ENCODE results near the gene DSCAM.
A peak's percentile ranks its signal among the peaks of the same experiment; 100 is the strongest.

Gene DSCAM

DNA sequence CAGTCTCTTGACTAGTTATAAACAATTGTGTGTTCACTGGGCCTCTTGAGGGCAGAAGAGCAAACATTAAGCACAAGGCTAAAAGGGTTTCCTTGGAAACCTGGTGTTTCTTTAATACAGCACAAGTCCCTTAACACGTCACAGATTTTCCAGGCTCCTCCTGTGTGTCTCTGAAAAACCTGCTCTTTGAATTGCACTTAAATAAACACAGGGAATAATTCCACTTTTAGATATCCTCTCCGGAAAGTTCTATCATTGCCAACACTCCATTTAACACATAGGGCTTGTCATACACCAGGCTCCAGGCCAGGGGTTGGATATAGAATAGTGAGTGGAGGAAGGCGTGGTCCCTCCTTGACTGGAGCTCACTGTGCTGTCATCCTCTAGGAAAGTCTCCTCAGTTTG is 442.6 kb downstream of the DSCAM start:
- H3K4me1 ChIP-seq (ENCODE audit: control insufficient read depth, insufficient read depth, low read length) = peaks cover 10% of the 10 kb centered on the region
- H3K9ac ChIP-seq (ENCODE audit: low read length in 2 of 2) = no peak overlapping the region
- no peaks in the 10 kb centered on the region for H3K27me3 ChIP-seq (ENCODE audit: control insufficient read depth in 1 of 2, insufficient read depth in 2 of 2, low read length in 2 of 2)
- no peaks in the 10 kb centered on the region for H3K36me3 ChIP-seq (ENCODE audit: control insufficient read depth in 2 of 2, insufficient read depth in 2 of 2, low read length in 2 of 2)
- H3K27ac ChIP-seq (ENCODE audit: low read length) = no peak overlapping the region
- peak overlapping the region in 1 of 2 donors; percentile 8 for H3K4me3 ChIP-seq (ENCODE audit: low read length in 2 of 2)
- H3K9me3 ChIP-seq (ENCODE audit: control insufficient read depth in 2 of 2, low read length in 2 of 2) = no peaks in the 10 kb centered on the region

DNA sequence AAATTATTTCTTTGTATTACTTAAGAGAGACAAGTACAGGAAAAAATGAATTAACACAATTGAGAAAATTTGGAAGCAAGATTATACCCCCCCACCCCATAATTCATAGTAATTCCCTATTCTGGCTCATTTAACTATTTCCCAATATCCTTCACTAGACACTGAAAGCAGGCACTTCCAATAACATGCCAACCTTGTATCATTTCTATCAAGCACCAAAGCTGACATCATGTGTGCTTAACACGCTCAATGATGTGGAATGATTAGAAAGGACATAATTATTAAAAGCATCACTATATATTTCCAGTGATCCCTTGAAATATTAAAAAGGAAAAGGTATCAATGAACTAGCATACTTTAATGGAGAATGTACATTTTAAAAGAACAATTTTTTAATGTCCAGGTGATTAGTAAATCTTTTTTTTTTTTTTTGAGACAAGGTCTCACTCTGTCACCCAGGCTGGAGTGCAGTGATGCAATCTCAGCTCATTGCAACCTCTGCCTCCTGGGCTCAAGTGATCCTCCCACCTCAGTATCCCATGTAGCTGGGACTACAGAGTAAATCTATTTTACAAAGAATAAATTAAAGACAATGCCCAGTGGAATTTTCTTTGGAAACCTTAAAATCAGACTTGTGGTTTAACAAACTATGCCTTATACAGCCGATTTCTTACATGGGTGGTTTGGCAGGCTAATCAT is 443.9 kb downstream of the DSCAM start:
- H3K9me3 ChIP-seq (ENCODE audit: control insufficient read depth in 2 of 2, low read length in 2 of 2) = no peaks in the 10 kb centered on the region
- no peak overlapping the region for H3K4me3 ChIP-seq (ENCODE audit: low read length in 2 of 2)
- H3K27me3 ChIP-seq (ENCODE audit: control insufficient read depth in 1 of 2, insufficient read depth in 2 of 2, low read length in 2 of 2) = no peaks in the 10 kb centered on the region
- H3K9ac ChIP-seq (ENCODE audit: low read length in 2 of 2) = no peak overlapping the region
- no peaks in the 10 kb centered on the region for H3K36me3 ChIP-seq (ENCODE audit: control insufficient read depth in 2 of 2, insufficient read depth in 2 of 2, low read length in 2 of 2)
- no peak overlapping the region for H3K27ac ChIP-seq (ENCODE audit: low read length)
- H3K4me1 ChIP-seq (ENCODE audit: control insufficient read depth, insufficient read depth, low read length) = peaks cover 10% of the 10 kb centered on the region

DNA sequence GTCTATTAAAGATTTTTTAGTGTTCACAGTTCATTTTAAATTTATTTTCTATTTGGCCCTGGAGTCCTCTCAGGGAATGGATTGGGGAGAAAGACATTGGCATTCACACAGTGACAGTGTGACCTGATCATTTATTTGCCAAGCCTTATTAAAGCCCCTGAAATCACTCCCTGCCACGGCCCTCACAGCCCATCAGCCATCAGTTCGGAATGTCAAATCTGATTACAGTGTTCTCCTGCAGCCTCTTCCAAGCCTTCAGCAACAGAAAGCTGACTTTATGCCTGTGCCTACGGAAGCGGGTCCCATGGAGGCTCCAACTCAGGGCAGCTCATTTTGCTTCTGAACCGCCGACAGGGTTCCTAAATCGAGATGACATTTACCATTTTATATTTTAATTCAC is 451.2 kb downstream of the DSCAM start:
- no peak overlapping the region for H3K4me3 ChIP-seq (ENCODE audit: low read length in 2 of 2)
- H3K4me1 ChIP-seq (ENCODE audit: control insufficient read depth, insufficient read depth, low read length) = no peaks in the 10 kb centered on the region
- H3K27me3 ChIP-seq (ENCODE audit: control insufficient read depth in 1 of 2, insufficient read depth in 2 of 2, low read length in 2 of 2) = no peaks in the 10 kb centered on the region
- H3K27ac ChIP-seq (ENCODE audit: low read length) = no peak overlapping the region
- no peaks in the 10 kb centered on the region for H3K36me3 ChIP-seq (ENCODE audit: control insufficient read depth in 2 of 2, insufficient read depth in 2 of 2, low read length in 2 of 2)
- no peaks in the 10 kb centered on the region for H3K9me3 ChIP-seq (ENCODE audit: control insufficient read depth in 2 of 2, low read length in 2 of 2)
- no peak overlapping the region for H3K9ac ChIP-seq (ENCODE audit: low read length in 2 of 2)

DNA sequence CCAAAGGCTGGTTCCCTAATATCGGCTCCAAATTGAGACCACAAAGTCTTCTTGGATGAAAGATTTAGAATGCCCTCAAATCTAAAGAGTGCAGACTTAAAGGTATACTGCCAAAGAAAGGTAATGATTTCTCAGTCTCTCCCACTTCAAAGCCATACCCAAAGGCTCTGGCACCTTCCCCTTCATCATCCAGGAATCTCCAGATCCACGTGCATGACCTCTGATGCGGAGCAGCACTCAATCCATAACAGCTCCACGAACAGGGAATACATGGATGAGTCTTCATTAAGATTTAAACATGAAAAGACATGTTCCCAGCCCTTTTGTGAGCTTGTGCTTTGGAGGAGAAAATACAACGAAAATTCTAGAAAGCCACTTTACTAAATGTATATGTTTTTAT is 453.9 kb downstream of the DSCAM start:
- H3K9me3 ChIP-seq (ENCODE audit: control insufficient read depth in 2 of 2, low read length in 2 of 2) = no peaks in the 10 kb centered on the region
- H3K36me3 ChIP-seq (ENCODE audit: control insufficient read depth in 2 of 2, insufficient read depth in 2 of 2, low read length in 2 of 2) = no peaks in the 10 kb centered on the region
- H3K4me1 ChIP-seq (ENCODE audit: control insufficient read depth, insufficient read depth, low read length) = no peaks in the 10 kb centered on the region
- no peak overlapping the region for H3K27ac ChIP-seq (ENCODE audit: low read length)
- H3K4me3 ChIP-seq (ENCODE audit: low read length in 2 of 2) = no peak overlapping the region
- no peak overlapping the region for H3K9ac ChIP-seq (ENCODE audit: low read length in 2 of 2)
- H3K27me3 ChIP-seq (ENCODE audit: control insufficient read depth in 1 of 2, insufficient read depth in 2 of 2, low read length in 2 of 2) = no peaks in the 10 kb centered on the region

DNA sequence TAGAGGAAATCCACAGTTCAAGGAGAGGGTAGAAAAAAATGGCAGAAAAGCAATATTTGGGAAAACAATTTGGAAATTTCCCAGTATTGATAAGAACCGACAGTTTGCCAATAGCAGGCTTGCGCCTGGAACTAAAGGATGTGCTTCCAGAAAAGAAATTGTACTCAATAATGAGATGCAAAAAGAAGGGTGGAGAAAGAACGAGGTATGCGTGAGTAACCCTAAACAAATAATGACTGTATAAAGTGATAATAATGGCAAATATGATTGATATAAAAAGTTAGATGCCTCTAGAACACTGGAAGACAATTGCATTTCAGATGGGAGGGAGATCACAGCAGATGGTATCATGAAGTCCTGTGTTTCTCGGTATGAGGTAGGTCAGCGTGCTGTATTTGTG is 458.9 kb downstream of the DSCAM start:
- H3K4me3 ChIP-seq (ENCODE audit: low read length in 2 of 2) = no peak overlapping the region
- H3K9ac ChIP-seq (ENCODE audit: low read length in 2 of 2) = no peak overlapping the region
- H3K4me1 ChIP-seq (ENCODE audit: control insufficient read depth, insufficient read depth, low read length) = no peaks in the 10 kb centered on the region
- no peaks in the 10 kb centered on the region for H3K9me3 ChIP-seq (ENCODE audit: control insufficient read depth in 2 of 2, low read length in 2 of 2)
- no peaks in the 10 kb centered on the region for H3K27me3 ChIP-seq (ENCODE audit: control insufficient read depth in 1 of 2, insufficient read depth in 2 of 2, low read length in 2 of 2)
- no peaks in the 10 kb centered on the region for H3K36me3 ChIP-seq (ENCODE audit: control insufficient read depth in 2 of 2, insufficient read depth in 2 of 2, low read length in 2 of 2)
- no peak overlapping the region for H3K27ac ChIP-seq (ENCODE audit: low read length)

DNA sequence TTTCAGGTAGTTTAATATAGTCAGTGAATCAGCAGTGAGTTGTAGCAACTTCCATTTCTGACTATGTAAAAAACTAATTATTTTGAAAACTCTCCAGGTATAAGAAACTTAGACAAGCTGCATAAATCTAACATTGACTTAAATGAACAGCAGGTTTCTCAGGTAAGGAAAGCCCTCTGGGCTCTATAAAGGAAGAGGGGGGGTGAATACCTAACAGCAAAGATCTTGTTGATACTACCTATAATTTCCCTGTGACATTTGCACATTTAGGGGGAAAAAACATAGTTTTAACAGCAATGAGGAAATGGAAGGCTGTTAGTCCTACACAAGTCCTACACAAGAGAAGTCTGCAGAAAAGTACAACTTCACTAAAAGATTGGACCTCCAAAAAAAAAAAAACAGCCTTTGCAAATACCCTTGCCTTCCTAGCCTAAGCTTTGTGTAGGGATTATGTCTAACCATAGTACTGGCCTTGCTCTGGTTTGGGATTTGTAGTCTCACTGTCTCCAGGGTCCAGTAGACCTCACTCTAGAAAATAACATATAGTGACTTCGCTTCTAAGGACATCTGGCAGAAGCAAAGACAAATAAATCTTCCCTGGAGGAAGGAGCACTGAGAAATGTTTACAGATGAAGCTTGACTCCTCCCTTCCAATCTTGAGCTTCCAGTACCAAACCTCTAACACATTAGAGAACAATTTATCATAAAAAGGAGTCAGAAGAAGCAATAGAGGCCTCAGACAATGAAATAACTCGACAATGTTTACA is 459.8 kb downstream of the DSCAM start:
- Histone ChIP-seq H3K9ac (ENCODE audit: low read length in 2 of 2) (no peak overlapping the region), H3K9me3 (ENCODE audit: control insufficient read depth in 2 of 2, low read length in 2 of 2) (no peaks in the 10 kb centered on the region), H3K4me3 (ENCODE audit: low read length in 2 of 2) (no peak overlapping the region), H3K27me3 (ENCODE audit: control insufficient read depth in 1 of 2, insufficient read depth in 2 of 2, low read length in 2 of 2) (no peaks in the 10 kb centered on the region), H3K36me3 (ENCODE audit: control insufficient read depth in 2 of 2, insufficient read depth in 2 of 2, low read length in 2 of 2) (no peaks in the 10 kb centered on the region), H3K4me1 (ENCODE audit: control insufficient read depth, insufficient read depth, low read length) (no peaks in the 10 kb centered on the region), H3K27ac (ENCODE audit: low read length) (no peak overlapping the region)

DNA sequence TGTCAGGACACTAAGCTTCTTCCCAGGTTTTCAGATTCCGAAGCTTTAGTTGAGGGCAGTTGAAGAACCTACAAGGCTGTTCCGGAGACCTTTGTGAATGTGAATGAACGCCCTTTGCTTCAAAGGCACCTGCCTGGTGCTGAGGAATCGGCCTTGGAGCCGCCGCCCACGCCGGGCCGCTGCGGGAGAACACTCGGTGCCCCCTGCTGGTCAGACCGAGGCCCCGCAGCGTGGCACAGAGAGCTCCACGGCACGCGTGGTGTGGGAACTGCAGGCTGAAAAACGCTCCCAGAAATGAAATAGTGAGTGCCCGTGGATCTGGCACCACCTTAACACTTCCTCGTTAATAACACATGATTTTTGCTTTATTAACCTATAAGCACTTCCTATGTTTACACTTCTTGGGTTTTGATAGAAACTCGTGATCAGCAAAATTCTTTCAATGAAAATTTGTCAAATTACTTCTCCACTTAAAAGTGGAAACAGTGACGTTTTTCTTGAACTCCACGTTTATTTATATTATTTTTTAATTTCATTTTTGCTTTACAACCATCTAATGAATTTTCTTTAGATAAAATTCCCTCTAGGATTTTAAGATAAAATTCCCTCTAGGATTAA is 460.6 kb downstream of the DSCAM start:
- Histone ChIP-seq H3K27ac (ENCODE audit: low read length) (no peak overlapping the region), H3K27me3 (ENCODE audit: control insufficient read depth in 1 of 2, insufficient read depth in 2 of 2, low read length in 2 of 2) (no peaks in the 10 kb centered on the region), H3K4me3 (ENCODE audit: low read length in 2 of 2) (no peak overlapping the region), H3K4me1 (ENCODE audit: control insufficient read depth, insufficient read depth, low read length) (no peaks in the 10 kb centered on the region), H3K9me3 (ENCODE audit: control insufficient read depth in 2 of 2, low read length in 2 of 2) (no peaks in the 10 kb centered on the region), H3K9ac (ENCODE audit: low read length in 2 of 2) (no peak overlapping the region), H3K36me3 (ENCODE audit: control insufficient read depth in 2 of 2, insufficient read depth in 2 of 2, low read length in 2 of 2) (no peaks in the 10 kb centered on the region)

DNA sequence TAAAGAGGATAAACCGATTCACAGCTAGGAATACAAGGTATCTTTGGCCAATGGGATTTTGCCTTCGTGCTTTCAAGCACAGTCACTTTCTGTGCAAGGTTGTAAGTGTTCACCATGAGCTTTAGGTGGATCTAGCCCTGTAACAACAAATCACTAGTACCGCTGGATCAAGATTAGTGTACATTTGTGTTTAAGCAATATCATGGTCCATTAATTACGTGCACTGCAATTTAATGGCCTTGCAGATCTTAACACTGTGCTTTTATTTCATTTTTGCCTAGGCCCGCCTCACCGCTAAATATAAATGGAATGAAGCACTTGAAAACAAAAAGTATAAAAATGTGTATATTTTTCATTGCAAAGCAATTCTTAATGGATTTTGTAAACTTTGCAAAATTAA is 461.1 kb downstream of the DSCAM start:
- Histone ChIP-seq H3K4me3 (ENCODE audit: low read length in 2 of 2) (no peak overlapping the region), H3K27me3 (ENCODE audit: control insufficient read depth in 1 of 2, insufficient read depth in 2 of 2, low read length in 2 of 2) (no peaks in the 10 kb centered on the region), H3K27ac (ENCODE audit: low read length) (no peak overlapping the region), H3K36me3 (ENCODE audit: control insufficient read depth in 2 of 2, insufficient read depth in 2 of 2, low read length in 2 of 2) (no peaks in the 10 kb centered on the region), H3K9me3 (ENCODE audit: control insufficient read depth in 2 of 2, low read length in 2 of 2) (no peaks in the 10 kb centered on the region), H3K4me1 (ENCODE audit: control insufficient read depth, insufficient read depth, low read length) (no peaks in the 10 kb centered on the region), H3K9ac (ENCODE audit: low read length in 2 of 2) (no peak overlapping the region)

DNA sequence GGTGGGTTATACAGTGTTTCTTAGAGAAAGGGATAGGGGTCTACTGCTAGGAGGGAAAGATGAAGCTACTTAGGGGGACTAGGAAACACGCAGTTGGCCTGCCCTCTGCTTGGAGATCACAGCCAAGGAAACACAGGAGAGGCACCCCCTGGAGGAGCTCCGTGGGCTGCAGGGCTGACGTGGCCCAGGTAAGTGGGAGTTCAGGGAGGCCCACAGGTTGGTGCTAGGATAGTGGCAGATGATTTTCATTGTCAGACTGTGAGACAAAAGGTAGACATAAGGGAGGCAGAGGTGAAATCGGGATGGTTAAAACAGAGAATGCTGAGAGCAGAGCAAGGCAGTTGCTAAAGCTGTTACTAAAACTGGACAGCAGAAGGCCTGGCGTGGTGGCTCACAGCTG is 463.0 kb downstream of the DSCAM start:
- no peaks in the 10 kb centered on the region for H3K4me1 ChIP-seq (ENCODE audit: control insufficient read depth, insufficient read depth, low read length)
- no peaks in the 10 kb centered on the region for H3K27me3 ChIP-seq (ENCODE audit: control insufficient read depth in 1 of 2, insufficient read depth in 2 of 2, low read length in 2 of 2)
- H3K9ac ChIP-seq (ENCODE audit: low read length in 2 of 2) = no peak overlapping the region
- no peaks in the 10 kb centered on the region for H3K36me3 ChIP-seq (ENCODE audit: control insufficient read depth in 2 of 2, insufficient read depth in 2 of 2, low read length in 2 of 2)
- H3K4me3 ChIP-seq (ENCODE audit: low read length in 2 of 2) = no peak overlapping the region
- H3K9me3 ChIP-seq (ENCODE audit: control insufficient read depth in 2 of 2, low read length in 2 of 2) = no peaks in the 10 kb centered on the region
- no peak overlapping the region for H3K27ac ChIP-seq (ENCODE audit: low read length)

DNA sequence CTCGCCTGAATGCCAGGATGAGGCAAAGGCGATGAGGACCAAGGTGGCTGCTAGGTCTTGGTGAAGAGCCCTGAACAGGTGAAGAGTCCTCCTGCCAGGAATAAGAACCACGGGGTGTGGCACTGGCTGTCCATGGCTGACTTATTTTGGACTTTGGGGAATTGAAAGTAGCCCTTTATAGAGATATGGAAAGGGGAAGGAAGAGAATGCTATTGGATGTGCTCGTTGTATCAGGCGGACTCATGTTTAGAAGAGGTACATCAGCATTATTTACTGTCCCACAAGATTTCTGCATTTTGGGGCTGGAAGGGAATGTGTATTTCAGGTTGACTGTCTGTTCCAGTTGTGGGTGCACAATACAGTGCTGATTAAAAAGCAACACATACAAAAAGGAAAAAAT is 465.8 kb downstream of the DSCAM start:
- H3K27me3 ChIP-seq (ENCODE audit: control insufficient read depth in 1 of 2, insufficient read depth in 2 of 2, low read length in 2 of 2) = no peaks in the 10 kb centered on the region
- no peak overlapping the region for H3K4me3 ChIP-seq (ENCODE audit: low read length in 2 of 2)
- H3K27ac ChIP-seq (ENCODE audit: low read length) = no peak overlapping the region
- H3K9ac ChIP-seq (ENCODE audit: low read length in 2 of 2) = no peak overlapping the region
- H3K36me3 ChIP-seq (ENCODE audit: control insufficient read depth in 2 of 2, insufficient read depth in 2 of 2, low read length in 2 of 2) = no peaks in the 10 kb centered on the region
- no peaks in the 10 kb centered on the region for H3K9me3 ChIP-seq (ENCODE audit: control insufficient read depth in 2 of 2, low read length in 2 of 2)
- no peaks in the 10 kb centered on the region for H3K4me1 ChIP-seq (ENCODE audit: control insufficient read depth, insufficient read depth, low read length)
